WTC11 (cell line): ENCODE data around the gene NFAM1. TPM values are rescaled to one million over a fixed set of nuclear protein-coding genes. Genes with fewer than 3 reads are reported as not detected.

ENCODE experiments used
- ATAC-seq: fragments of 200-7000 bp; cut with Tn5 transposase; 2 replicates; pipeline ENCODE4 v1.10.0; 2021; ENCODE audit warnings: mild to moderate bottlenecking, moderate library complexity
- CTCF ChIA-PET: fragments of 300-600 bp; sonication (Branson Sonifier 250); formaldehyde crosslinking; loops from one replicate; lab custom pipeline; 2021; ENCODE audit warnings: antibody characterized with exemption; lab: Charles Lee
- POLR2A ChIA-PET: fragments of 350-600 bp; sonication (Branson Sonifier 250); formaldehyde crosslinking; loops from one replicate; lab custom pipeline; 2021; ENCODE audit warnings: antibody characterized with exemption; lab: Charles Lee
- DNase-seq: peaks from one replicate; pipeline ENCODE4 v3.0.0; 2021; ENCODE audit warnings: low spot score
- H3K27ac Mint-ChIP-seq: 2 replicates; pipeline ENCODE4 v1.8.0; 2021; ENCODE audit warnings: mixed read lengths
- H3K27me3 Mint-ChIP-seq: 2 replicates; pipeline ENCODE4 v1.8.0; 2021; ENCODE audit warnings: low read depth, mild to moderate bottlenecking, moderate library complexity, mixed read lengths
- H3K36me3 Mint-ChIP-seq: 2 replicates; pipeline ENCODE4 v1.8.0; 2021; ENCODE audit warnings: mixed read lengths
- H3K4me1 Mint-ChIP-seq: 2 replicates; pipeline ENCODE4 v1.8.0; 2022; ENCODE audit warnings: mixed read lengths
- H3K4me3 Mint-ChIP-seq: 2 replicates; pipeline ENCODE4 v1.8.0; 2021; ENCODE audit warnings: mild to moderate bottlenecking, moderate library complexity, mixed read lengths
- H3K9me3 Mint-ChIP-seq: 2 replicates; pipeline ENCODE4 v1.8.0; 2021; ENCODE audit warnings: mixed read lengths
- AR ChIP-seq: fragments of 250-450 bp; sonication (Bioruptor Pico); IDR thresholded peaks from 2 replicates; pipeline ENCODE4 v1.9.0; 2021; ENCODE audit warnings: mild to moderate bottlenecking
- CDX4 ChIP-seq: fragments of 250-450 bp; sonication (Bioruptor Pico); IDR thresholded peaks from 2 replicates; pipeline ENCODE4 v1.9.0; 2021; ENCODE audit warnings: moderate library complexity, mild to moderate bottlenecking, inconsistent platforms, borderline replicate concordance
- CREB1 ChIP-seq: sonication (generic); formaldehyde crosslinking; IDR thresholded peaks from 2 replicates; pipeline ENCODE4 v1.8.0; 2023; ENCODE audit warnings: mild to moderate bottlenecking, missing genetic modification reagents
- HMGA2 ChIP-seq: fragments of 250-450 bp; sonication (Bioruptor Pico); IDR thresholded peaks from 2 replicates; pipeline ENCODE4 v1.4.0; 2021; ENCODE audit warnings: mild to moderate bottlenecking, moderate library complexity
- IRF1 ChIP-seq: sonication (generic); formaldehyde crosslinking; IDR thresholded peaks from 2 replicates; pipeline ENCODE4 v1.8.0; 2023; ENCODE audit warnings: missing genetic modification reagents
- JUN ChIP-seq: sonication (generic); formaldehyde crosslinking; IDR thresholded peaks from 2 replicates; pipeline ENCODE4 v1.8.0; 2023; ENCODE audit warnings: mild to moderate bottlenecking, missing genetic modification reagents
- MYBL2 ChIP-seq: sonication (generic); formaldehyde crosslinking; IDR thresholded peaks from 2 replicates; pipeline ENCODE4 v1.8.1; 2023; ENCODE audit warnings: mild to moderate bottlenecking, moderate library complexity, missing genetic modification reagents
- NR1H2 ChIP-seq: sonication (generic); formaldehyde crosslinking; IDR thresholded peaks from 2 replicates; pipeline ENCODE4 v1.9.0; 2021; ENCODE audit warnings: mild to moderate bottlenecking, moderate library complexity, missing genetic modification reagents
- OVOL2 ChIP-seq: fragments of 250-450 bp; sonication (Bioruptor Pico); IDR thresholded peaks from 2 replicates; pipeline ENCODE4 v1.9.0; 2021; ENCODE audit warnings: mild to moderate bottlenecking, borderline replicate concordance
- RORB ChIP-seq: fragments of 250-450 bp; sonication (Bioruptor Pico); IDR thresholded peaks from 2 replicates; pipeline ENCODE4 v1.9.0; 2021; ENCODE audit warnings: mild to moderate bottlenecking
- SMAD4 ChIP-seq: sonication (generic); formaldehyde crosslinking; IDR thresholded peaks from 2 replicates; pipeline ENCODE4 v1.8.0; 2022; ENCODE audit warnings: mild to moderate bottlenecking, missing genetic modification reagents
- total RNA-seq: library from RNA; stranded (reverse); gene quantifications from 3 replicates; pipeline ENCODE4 v1.2.3, GENCODE V29; 2021
- TF ChIP-seq, protein P1 (sequence below): fragments of 250-450 bp; sonication (Bioruptor Pico); IDR thresholded peaks from 2 replicates; pipeline ENCODE4 v2.1.2; 2022; ENCODE audit warnings: mild to moderate bottlenecking, moderate library complexity
- TF ChIP-seq, protein P2 (sequence below): sonication (generic); formaldehyde crosslinking; IDR thresholded peaks from 2 replicates; pipeline ENCODE4 v1.8.1; 2022; ENCODE audit warnings: missing genetic modification reagents, borderline replicate concordance
- TF ChIP-seq, protein P3 (sequence below): sonication (generic); formaldehyde crosslinking; IDR thresholded peaks from 2 replicates; pipeline ENCODE4 v1.8.0; 2022; ENCODE audit warnings: missing genetic modification reagents
- TF ChIP-seq, protein P4 (sequence below): fragments of 250-450 bp; sonication (Bioruptor Pico); conservative IDR thresholded peaks from 2 replicates; pipeline ENCODE4 v1.9.0; 2021; ENCODE audit warnings: mild to moderate bottlenecking
- TF ChIP-seq, protein P5 (sequence below): sonication (generic); formaldehyde crosslinking; IDR thresholded peaks from 2 replicates; pipeline ENCODE4 v1.8.0; 2022; ENCODE audit warnings: mild to moderate bottlenecking, missing genetic modification reagents

NFAM1 gene
- total RNA-seq, 1 experiment from 2014 or later, result 1.6 TPM

- TF ChIP-seq, protein P1, sequence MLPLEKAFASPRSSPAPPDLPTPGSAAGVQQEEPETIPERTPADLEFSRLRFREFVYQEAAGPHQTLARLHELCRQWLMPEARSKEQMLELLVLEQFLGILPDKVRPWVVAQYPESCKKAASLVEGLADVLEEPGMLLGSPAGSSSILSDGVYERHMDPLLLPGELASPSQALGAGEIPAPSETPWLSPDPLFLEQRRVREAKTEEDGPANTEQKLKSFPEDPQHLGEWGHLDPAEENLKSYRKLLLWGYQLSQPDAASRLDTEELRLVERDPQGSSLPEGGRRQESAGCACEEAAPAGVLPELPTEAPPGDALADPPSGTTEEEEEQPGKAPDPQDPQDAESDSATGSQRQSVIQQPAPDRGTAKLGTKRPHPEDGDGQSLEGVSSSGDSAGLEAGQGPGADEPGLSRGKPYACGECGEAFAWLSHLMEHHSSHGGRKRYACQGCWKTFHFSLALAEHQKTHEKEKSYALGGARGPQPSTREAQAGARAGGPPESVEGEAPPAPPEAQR (CRISPR knock-in tag), result no peak
- TF ChIP-seq, protein P2, sequence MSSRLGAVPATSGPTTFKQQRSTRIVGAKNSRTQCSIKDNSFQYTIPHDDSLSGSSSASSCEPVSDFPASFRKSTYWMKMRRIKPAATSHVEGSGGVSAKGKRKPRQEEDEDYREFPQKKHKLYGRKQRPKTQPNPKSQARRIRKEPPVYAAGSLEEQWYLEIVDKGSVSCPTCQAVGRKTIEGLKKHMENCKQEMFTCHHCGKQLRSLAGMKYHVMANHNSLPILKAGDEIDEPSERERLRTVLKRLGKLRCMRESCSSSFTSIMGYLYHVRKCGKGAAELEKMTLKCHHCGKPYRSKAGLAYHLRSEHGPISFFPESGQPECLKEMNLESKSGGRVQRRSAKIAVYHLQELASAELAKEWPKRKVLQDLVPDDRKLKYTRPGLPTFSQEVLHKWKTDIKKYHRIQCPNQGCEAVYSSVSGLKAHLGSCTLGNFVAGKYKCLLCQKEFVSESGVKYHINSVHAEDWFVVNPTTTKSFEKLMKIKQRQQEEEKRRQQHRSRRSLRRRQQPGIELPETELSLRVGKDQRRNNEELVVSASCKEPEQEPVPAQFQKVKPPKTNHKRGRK (CRISPR knock-in tag), result no peak
- TF ChIP-seq CREB1 (CRISPR knock-in tag) (no peak), CDX4 (CRISPR knock-in tag) (no peak), SMAD4 (CRISPR knock-in tag) (no peak), AR (CRISPR knock-in tag) (no peak), JUN (CRISPR knock-in tag) (no peak), RORB (CRISPR knock-in tag) (no peak)
These were observed 43.1 kb downstream of the NFAM1 start (continued) for GRCh38 chr22:42389143-42389542.

- ATAC-seq (peak; percentile 45), DNase-seq (peak; percentile 63)
- H3K36me3 Mint-ChIP-seq, result no peaks in the 10 kb centered on the region
- CTCF ChIA-PET, result interaction anchor here (1.0 kb wide), 1 partner anchor 9 kb away, joined by 5 read pairs; no protein-coding TSS in a partner anchor
- POLR2A ChIA-PET, result no interaction called here
- H3K4me1 Mint-ChIP-seq, result 0 out of 2 replicates have a peak, but pooled peaks cover 3% of the 10 kb centered on the region
- TF ChIP-seq HMGA2 (no peak), MYBL2 (CRISPR knock-in tag) (no peak), OVOL2 (no peak), SMAD4 (CRISPR knock-in tag) (no peak), IRF1 (CRISPR knock-in tag) (no peak), NR1H2 (CRISPR knock-in tag) (no peak)
- TF ChIP-seq, protein P3, sequence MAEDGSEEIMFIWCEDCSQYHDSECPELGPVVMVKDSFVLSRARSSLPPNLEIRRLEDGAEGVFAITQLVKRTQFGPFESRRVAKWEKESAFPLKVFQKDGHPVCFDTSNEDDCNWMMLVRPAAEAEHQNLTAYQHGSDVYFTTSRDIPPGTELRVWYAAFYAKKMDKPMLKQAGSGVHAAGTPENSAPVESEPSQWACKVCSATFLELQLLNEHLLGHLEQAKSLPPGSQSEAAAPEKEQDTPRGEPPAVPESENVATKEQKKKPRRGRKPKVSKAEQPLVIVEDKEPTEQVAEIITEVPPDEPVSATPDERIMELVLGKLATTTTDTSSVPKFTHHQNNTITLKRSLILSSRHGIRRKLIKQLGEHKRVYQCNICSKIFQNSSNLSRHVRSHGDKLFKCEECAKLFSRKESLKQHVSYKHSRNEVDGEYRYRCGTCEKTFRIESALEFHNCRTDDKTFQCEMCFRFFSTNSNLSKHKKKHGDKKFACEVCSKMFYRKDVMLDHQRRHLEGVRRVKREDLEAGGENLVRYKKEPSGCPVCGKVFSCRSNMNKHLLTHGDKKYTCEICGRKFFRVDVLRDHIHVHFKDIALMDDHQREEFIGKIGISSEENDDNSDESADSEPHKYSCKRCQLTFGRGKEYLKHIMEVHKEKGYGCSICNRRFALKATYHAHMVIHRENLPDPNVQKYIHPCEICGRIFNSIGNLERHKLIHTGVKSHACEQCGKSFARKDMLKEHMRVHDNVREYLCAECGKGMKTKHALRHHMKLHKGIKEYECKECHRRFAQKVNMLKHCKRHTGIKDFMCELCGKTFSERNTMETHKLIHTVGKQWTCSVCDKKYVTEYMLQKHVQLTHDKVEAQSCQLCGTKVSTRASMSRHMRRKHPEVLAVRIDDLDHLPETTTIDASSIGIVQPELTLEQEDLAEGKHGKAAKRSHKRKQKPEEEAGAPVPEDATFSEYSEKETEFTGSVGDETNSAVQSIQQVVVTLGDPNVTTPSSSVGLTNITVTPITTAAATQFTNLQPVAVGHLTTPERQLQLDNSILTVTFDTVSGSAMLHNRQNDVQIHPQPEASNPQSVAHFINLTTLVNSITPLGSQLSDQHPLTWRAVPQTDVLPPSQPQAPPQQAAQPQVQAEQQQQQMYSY (CRISPR knock-in tag), result no peak
- TF ChIP-seq, protein P4, sequence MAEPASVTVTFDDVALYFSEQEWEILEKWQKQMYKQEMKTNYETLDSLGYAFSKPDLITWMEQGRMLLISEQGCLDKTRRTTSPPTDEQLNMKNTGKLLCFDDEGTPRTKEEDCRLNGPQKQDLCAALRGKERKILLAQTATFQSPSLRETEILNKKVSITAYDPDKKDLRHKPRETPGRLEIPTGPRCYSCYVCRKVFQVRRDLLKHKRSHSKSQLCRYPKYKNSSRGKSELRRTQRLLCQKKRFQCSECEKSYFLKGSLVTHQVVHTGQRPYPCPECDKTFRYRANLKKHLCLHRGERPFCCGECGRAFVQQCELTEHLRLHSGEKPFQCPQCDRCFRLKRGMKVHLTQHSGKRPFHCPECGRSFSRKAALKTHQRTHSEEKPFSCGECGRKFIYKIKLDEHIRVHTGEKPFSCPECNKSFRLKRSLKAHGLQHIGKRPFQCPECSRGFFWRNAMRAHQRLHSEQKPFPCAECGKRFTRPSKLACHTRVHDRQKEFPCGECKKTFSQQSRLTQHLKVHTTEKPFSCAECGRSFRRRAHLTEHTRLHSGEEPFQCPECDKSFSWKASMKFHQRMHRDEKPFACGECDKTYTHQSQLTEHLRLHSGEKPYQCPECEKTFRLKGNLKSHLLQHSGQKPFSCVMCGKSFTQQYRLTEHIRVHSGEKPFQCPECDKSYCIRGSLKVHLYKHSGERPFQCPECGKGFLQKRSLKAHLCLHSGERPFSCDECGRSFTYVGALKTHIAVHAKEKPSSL (CRISPR knock-in tag), result no peak
- TF ChIP-seq, protein P5, sequence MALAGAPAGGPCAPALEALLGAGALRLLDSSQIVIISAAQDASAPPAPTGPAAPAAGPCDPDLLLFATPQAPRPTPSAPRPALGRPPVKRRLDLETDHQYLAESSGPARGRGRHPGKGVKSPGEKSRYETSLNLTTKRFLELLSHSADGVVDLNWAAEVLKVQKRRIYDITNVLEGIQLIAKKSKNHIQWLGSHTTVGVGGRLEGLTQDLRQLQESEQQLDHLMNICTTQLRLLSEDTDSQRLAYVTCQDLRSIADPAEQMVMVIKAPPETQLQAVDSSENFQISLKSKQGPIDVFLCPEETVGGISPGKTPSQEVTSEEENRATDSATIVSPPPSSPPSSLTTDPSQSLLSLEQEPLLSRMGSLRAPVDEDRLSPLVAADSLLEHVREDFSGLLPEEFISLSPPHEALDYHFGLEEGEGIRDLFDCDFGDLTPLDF (CRISPR knock-in tag), result no peak
- no peak overlapping the region for H3K4me3 Mint-ChIP-seq
- H3K9me3 Mint-ChIP-seq, result no peaks in the 10 kb centered on the region
- no peak overlapping the region for H3K27ac Mint-ChIP-seq
- peaks cover 12% of the 10 kb centered on the region for H3K27me3 Mint-ChIP-seq
These were observed 43.9 kb downstream of the NFAM1 start for GRCh38 chr22:42388130-42388797.
